PC-3 (cell line): Measurements from ENCODE around the gene LTBP3.

Experiments
- EZH2 ChIP-seq: fragments of 300-600 bp; sonication (generic); IDR thresholded peaks from one replicate; pipeline ENCODE4 v1.6.1; 2017; ENCODE audit warnings: antibody characterized with exemption, mild to moderate bottlenecking, low read length; ENCODE audit not compliant: unreplicated experiment
- TF ChIP-seq, protein P1 (sequence below): fragments of 300-600 bp; sonication (generic); conservative IDR thresholded peaks from 2 replicates; pipeline ENCODE4 v1.5.1; 2017; ENCODE audit warnings: antibody characterized with exemption, low read depth, mild to moderate bottlenecking, low read length

DNA sequence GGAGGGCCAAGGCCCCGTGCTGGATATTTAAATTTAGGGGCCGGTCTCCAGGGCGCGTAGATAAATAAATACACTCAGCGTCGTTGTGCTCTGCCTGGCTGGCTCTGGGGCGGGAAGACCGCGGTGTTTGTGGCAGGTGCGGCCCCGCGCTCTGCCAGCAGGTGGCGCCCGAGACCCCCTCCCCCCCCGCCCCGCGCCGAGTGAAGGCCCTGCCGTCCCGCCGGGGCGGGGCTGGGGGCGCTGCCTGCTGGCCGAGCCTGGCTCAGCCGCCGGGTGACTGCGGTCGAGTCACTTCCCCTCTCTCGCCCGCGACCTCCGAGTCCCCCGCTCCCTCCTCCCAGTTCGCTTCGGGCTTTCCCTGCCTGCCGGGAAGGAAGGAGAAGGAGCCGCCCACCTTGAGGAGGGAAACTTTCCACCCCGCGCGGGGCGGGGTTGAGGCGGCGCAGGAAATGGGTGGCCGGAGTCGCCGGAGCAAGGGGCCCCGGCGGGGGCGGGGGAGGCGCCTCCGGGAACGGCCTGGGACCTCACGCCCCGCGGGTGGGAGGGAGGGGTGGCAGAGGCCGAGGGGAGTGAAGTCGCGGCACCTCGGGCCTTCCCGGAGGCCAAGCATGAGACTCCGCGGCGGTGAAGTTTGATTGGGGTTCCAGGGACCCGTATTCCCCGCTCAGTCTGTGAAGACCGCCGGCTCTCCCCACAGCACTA lies 16.1 kb upstream of the LTBP3 start:
- TF ChIP-seq, protein P1, sequence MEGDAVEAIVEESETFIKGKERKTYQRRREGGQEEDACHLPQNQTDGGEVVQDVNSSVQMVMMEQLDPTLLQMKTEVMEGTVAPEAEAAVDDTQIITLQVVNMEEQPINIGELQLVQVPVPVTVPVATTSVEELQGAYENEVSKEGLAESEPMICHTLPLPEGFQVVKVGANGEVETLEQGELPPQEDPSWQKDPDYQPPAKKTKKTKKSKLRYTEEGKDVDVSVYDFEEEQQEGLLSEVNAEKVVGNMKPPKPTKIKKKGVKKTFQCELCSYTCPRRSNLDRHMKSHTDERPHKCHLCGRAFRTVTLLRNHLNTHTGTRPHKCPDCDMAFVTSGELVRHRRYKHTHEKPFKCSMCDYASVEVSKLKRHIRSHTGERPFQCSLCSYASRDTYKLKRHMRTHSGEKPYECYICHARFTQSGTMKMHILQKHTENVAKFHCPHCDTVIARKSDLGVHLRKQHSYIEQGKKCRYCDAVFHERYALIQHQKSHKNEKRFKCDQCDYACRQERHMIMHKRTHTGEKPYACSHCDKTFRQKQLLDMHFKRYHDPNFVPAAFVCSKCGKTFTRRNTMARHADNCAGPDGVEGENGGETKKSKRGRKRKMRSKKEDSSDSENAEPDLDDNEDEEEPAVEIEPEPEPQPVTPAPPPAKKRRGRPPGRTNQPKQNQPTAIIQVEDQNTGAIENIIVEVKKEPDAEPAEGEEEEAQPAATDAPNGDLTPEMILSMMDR, result peak; percentile 84
- TF ChIP-seq EZH2, result no peak
